Measurements from ENCODE around the gene CCDC122.

Gene CCDC122

DNA sequence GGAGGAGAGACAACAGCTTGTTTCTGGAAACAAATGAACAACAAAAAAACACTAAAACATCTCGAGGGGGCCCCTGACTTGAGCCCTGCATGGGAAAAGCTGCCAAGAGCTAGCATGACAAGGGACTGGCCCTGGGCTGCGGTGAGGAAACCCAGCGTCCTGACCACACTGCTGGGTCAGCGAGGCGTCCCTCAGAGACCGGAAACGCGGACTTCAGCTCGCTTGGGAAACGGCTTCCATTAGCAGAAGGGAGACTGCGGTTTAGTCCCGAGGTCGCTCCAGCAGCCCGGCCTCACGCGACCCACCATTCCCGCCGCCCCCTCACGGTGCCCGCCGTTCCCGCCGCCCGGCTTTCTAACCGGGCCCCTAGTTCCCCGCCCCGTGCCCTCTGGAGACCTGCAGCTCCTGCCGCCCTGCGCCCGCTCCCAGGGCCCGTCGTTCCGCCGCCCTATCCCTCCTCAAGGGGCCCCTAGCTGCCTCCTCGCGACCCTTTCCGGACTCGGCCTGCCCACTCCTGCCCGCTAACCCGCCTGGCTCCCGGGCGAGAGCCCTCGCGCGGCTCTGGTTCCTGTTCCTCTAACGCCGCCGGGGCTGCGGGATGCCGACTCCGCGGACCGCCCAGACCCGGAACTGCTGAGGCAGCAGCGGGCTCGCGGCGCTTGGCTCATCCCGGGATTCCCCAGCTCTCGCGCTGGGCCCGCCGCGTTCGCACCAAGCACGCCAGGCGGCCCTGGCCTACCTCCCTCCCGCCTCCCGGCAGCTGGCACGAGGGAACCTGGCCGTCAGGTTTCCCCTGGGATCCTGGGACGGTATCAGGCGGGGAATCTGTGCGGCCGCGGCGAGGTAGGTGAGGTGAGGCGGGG, at the start of gene CCDC122:
CCDC122 (minus strand) TSS at position 849 of the 863 bp plus-strand sequence. CDS start 10,364 bp downstream, outside the sequence.
- peak; percentile 73 for DNase-seq (ENCODE audit: low spot score)

DNA sequence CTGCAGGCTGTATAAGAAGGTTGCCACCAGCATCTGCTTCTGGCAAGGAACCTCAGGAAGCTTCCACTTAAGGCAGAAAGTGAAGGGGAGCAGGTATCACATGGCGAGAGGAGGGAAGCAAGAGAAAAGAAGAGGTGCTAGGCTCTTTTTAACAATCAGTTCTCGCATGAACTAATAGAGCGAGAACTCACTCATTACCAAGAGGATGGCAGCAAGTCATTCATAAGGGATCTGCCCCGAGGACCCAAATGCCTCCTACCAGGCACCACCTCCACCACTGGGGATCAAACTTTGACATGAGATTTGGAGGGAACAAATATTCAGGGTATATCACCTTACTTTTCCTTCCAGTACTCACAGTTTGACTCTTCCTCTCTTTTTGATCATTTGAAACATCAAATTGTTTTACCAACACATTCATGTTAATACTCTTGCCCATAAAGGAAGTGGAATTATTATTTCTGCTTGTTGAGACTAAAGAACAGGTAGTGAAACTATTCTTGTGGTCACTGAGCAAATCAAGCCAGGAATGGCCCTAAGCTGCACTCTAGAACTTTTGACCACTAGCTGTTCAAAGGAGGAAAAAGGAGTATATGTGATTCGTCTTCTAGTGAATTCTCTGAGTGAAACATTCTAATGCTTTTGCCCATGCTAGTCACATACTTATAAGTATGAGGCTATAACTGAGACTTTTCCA, 45.2 kb upstream of the CCDC122 start:
- DNase-seq (ENCODE audit: low spot score) = no peak

DNA sequence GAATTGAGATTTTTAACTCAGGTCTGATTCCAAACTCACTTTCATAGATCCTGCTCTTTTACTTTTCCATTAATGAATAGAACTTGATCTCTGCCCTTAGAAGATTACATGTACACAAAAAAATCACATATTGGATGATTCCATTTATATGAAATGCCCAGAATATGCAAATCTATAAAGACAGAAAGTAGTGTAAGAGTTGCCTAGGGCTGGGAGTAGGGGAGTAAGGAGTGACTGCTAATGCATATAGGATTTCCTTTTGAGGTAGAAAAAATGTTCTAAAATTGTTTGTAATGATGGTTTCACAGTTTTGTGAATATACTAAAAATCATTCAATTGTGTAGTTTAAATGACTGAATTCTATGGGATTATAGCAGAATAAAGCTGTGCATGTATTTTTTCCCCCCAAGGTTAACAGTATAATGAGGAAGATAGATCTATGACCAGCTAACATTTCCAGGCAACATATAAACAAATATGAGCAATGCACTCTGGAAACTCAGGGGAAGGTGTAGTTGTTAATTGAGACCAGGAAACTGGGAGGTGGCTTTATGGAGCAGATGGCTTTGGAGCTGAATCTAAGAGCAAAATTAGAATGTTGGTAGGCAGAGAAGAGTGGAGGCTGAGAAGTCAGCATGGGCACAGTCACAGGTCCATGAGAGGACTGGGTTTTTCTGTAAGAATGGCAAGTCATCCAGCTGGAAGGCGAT, 41.6 kb upstream of the CCDC122 start:
- no peak for DNase-seq (ENCODE audit: low spot score)

DNA sequence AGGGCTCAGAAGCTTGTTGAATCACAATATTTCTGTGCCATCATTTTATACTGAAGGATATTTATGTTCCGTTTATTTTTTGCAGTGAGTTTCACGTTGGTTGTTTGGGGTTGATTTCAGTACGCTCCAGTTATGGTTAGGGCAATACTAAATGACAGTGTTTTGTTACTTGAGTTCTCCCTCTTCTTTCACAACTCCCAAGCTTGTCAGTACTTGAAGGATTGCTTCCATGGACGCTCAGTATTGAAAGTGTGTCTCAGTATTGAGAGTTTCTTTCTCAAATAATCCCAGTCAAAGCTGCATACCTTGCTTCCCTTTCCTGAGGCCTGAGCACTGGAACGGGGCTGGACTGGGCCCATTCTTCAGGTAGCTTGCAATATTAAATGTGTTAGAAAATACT, 39.1 kb upstream of the CCDC122 start:
- no peak for DNase-seq (ENCODE audit: low spot score)

DNA sequence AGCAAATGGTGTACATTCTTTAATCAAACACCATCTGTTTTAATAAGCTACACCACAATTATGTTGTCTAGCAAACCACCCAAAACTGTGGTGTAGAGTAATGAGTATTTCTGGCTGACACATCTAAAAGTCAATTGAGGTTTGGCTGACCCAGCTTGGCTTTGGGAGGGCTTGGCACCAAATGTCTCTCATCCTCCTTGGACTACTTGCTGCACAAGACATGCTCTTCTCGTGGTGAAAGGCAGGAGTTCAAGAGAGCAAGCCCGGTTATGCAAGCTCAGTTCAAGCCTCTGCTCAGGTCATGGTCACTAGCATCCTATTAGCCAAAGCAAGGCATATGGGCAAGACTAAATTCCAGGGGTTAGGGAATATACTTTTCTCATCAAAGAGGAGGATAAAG, 37.3 kb upstream of the CCDC122 start:
- DNase-seq (ENCODE audit: low spot score) = no peak

DNA sequence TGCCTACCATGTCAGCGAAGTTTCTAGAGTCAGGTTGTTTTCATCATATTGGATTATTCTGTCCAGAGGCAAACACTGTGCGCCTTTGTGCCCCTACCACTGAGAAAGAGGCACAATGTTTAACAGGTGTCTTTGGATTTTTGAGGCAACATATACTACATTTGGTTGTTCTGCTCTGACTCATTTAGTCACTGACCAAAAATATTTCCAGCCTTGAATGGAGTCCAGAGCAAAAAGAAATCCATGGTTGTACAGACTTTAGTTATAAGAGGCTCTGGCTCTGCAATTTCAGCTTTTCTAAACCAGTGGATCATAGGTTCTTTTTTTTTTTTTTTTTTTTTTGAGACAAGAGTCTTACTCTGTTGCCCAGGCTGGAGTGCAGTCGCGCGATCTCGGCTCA, 35.9 kb upstream of the CCDC122 start:
- no peak for DNase-seq (ENCODE audit: low spot score)

DNA sequence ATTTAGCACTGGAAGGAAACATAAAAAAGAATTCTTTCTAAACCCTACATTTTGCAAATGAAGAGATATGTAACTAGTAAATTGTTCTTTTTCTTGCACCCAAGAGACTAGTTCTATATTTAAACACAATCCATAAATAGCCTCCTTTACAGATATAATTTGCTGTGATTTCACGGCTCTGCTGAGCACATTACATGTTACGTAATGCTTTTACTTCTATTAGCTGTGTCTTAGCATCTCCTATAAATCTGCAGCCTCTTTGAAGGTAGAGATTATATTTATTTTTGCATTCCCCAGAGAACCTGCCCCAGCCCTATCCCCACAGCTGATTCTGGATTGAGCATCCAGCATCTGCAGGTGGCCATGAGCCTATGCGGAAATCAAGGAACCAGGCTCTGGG, 32.3 kb upstream of the CCDC122 start:
- DNase-seq (ENCODE audit: low spot score) = no peak

DNA sequence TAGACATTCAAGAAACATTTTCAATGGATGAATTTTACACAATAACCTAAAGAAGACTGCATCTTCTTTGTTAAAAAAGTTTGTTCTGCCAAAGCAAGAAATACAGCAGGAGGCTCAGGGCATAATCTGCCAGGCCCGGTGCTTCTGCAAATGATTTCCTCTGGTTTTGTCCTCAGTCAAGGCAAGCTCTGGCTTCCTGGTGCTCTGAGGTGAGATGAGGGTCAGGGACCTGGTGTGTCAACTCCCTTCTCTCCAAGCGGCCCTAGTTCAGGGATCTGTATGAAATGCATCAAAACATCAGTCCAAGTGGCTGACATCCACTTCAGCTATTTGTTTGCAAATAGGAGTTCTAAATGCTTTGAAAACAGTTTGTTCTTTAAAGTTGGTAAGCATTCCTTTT, 31.7 kb upstream of the CCDC122 start:
- DNase-seq (ENCODE audit: low spot score) = no peak

DNA sequence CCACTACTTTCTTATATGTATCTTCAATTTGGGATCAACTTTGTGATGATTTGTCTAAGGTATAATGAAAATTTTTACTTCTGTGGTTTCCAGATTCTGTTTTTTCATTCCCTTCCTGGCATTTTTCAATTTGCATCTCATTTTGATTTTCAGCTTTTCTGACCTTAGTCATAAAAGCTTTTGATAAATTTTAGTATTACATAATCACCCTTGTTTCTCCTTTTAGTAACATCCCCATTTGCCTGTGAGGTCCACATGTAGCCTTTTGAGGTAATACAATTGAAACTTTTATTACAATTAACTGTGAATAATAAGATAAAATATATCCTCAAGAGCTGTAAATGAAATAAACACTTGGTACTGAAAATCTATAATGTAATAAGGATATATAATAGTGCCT, 31.3 kb upstream of the CCDC122 start:
- no peak for DNase-seq (ENCODE audit: low spot score)

DNA sequence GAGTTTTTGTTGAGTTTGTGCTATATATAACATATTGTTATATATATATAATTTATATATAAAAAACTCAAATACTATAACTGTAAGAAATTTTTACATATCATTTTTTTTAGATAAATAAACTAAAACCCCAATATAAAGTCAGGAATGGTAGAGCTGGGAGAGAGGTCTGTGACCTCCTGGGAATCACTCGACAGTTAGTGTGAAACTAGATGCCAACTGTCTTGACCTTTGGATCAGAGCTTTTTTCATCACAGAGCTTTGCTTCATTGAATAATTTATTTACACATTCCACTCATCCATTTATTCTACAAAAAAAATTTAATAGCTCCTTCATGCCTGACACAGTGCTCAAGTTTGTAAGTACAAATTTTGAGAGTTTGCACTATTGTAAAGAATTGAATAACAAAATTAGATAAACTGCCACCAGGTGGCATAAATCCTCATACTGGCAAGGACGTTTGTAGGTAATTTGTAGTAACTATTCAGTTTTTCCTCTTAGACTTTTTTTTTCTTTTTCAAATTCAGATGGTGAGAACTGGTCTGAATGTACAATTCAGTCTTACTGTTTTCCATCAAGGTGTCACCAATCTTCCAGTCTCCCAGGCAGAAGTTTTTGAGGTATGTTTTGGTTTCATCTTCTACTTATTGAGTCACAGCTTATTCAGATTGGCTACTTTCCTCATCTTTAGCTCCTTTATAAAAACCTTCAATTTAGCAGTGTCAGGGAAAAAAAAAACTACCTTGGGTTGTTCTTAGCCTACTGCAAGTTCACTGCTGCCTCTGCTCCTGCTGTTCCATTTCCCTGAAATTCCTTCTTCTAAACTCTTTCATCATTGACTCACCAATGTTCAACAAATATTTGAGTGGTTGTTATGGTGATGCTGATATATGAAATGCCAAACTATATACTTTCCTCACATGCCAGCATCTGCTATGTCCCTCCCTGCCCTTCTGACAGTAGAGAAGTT, 28.9 kb upstream of the CCDC122 start:
- DNase-seq (ENCODE audit: low spot score) = peak; percentile 54

DNA sequence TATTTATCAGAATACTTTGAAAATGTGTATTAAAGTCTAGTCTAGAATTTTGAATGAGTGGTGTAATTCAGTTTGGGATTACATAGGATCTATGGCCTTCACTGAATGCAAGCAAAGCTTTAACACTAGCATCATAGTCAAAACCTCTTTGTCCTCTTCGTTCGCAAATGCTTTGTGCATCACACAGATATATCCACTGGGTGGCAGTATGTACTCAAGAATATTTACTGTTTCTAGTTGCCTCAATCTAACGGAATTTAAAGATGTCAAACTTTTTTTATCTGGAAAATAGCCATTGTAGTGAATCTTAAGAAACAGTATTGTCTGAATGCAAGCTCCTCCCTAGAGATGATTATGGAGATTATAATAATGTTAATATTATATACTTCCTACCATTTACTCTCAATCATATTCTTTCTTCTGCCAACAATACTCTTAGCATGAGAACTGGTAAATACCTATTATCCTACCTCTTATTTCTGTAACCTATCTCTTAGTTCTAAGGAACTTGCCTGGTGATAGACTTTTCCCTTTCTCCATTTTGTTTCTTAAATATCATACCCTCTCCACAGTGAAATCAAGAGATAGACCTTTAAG, 26.0 kb upstream of the CCDC122 start:
- DNase-seq (ENCODE audit: low spot score) = peak; percentile 78

DNA sequence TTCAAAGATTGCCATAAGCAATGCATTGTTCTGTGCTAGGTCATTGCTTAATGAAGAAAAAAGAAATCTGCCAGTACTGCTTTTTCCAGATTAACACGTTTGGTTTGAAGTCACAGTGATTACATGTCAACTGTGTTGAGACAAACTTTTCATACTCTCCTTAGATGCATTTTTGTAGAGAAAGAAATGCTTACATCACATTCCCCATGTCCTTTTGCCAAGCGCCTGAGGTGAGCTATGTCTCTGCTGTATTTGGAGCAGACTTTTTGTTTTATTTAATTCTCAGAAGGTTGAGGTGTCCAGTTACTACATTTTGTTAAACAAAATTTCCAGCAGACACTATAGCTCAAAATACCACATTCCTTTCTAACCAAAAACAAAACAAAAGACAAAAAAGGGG, 16.4 kb upstream of the CCDC122 start:
- no peak for DNase-seq (ENCODE audit: low spot score)

DNA sequence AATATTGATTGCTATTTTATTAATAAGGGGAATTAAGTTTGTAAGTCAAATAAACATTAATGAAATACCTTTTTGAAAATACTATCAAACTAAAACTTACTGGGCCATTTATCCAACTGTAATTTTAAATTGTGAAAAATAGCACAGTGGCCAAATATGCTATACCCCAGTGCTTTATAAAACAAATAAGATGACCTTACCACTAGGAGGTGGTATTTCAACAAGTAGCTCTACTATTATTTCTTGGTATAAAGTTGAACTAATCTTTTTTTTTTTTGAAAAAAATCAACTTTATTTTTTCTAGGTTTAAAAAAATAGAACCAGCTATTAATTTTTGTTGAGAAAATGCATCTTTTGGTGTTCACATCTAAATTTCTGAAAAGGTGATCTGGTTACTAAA, 14.9 kb upstream of the CCDC122 start:
- DNase-seq (ENCODE audit: low spot score) = peak; percentile 31

DNA sequence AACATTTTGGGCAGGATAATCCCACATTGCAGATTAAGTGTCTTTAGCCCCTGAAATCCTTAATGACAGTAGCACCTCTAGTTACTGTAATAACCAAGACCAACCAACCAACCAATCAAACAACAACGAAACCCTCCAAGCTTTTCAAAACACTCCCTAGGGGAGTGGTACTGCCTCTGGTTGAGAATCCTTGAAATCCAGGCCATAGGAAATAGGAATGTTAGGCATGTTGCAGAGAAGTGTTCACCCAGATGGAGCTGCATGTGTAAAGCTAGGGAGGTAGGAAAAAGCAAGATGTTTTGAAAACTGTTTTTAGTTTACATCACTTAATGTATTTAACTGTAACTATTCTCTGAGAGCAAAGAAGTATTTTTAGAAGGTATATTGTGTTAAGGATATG, 4.7 kb upstream of the CCDC122 start:
- DNase-seq (ENCODE audit: low spot score) = no peak

DNA sequence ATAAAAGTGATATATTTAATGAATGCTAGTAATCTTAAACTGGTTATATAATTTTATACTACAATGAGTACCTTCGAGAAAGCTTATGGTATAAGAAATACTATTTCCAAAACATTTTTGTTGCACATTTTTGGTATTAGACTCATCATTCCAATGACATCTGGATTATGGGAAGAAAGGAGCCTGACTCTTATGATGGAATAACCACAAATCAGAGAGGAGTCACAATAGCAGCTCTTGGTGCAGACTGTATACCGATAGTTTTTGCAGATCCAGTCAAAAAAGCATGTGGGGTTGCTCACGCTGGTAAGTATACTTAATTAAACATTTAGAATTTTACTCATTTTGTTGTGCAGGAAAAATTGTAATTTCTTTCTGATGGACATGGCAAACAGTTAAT, 4.1 kb upstream of the CCDC122 start:
- no peak for DNase-seq (ENCODE audit: low spot score)

DNA sequence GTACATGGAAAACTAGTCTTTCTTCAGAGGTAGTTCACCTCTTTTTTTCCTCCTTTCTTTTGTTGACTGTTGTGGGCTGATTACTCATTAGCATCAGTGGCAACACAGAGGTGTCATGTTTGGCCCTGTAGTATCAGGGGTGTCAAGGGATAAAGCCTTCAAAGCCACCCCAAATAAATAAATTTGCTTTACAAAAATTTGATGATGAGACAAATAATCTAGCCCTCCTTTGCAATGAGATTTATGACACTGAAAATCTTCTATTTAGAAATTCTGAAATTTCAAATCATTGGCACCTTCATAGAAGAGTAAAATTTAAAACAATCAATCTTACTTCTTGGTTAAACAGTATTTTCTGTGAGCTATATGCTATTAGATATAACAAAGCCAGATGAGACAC, 2.0 kb upstream of the CCDC122 start:
- no peak for DNase-seq (ENCODE audit: low spot score)

DNA sequence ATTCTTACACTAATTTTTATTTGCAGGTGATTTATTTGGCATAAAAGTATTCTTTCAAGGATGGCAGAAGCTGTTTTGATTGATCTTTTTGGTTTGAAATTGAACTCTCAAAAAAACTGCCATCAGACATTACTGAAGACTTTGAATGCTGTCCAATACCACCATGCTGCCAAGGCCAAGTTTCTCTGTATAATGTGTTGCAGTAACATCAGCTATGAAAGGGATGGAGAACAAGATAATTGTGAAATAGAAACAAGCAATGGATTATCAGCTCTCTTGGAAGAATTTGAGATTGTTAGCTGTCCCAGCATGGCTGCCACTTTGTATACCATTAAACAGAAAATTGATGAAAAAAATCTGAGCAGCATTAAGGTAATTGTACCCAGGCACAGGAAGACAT, 1.4 kb upstream of the CCDC122 start:
- DNase-seq (ENCODE audit: low spot score) = no peak

DNA sequence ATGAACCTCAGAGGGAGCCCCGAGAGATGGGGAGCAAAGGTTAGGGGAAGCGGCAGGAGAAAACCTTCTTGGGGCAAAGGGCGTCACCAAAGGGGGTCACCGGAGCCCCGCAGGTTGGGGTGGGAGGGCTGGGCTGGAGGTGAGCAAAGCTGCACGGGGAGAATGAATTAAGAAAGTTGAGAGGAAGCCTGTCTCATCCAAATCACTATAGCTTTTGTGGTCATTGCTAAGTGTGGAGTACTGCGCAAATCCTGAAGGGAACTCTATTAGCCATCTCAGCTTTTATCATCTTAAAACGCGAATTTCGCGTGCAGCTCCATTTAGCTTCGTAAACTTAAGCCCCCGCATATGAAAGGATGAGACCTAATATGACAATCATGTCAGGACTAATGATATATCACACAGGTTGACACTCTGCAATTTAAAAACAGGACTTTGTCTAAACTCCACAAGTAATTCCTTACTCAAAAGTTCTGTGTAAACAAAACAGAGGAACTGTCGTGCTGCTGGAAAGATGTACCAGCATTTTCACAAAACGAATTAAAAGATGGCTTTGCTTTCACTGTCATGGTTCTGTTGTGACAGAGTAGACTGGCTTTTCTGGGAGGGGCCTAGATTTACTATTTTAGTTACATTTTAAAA, 795 bp upstream of the CCDC122 start:
- peak; percentile 47 for DNase-seq (ENCODE audit: low spot score)

DNA sequence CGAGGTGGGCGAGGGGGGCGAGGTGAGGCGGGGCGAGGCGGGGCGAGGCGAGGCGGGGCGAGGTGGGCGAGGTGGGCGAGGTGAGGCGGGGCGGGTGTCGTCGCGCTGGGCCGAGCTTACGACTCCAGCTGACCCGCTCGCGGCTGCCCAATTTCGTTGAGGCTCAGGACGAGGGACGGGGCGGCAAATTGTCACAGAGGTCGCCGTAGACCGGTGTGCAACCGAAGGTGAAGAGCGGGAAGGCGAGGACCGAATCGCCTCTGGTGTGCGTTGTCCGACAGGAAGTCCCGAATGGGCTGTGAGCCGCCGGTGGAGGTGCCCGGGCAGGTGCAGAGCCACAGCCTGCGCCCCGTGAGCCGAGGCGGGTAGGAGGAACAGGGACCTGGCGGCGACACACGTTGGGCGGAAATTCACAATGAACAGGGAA, 228 bp upstream of the CCDC122 start, which contains the start of gene LACC1:
LACC1 (plus strand) TSS at position 150 of the 427 bp plus-strand sequence. CDS start 1,082 bp downstream, outside the sequence.
- peak; percentile 39 for DNase-seq (ENCODE audit: low spot score)

DNA sequence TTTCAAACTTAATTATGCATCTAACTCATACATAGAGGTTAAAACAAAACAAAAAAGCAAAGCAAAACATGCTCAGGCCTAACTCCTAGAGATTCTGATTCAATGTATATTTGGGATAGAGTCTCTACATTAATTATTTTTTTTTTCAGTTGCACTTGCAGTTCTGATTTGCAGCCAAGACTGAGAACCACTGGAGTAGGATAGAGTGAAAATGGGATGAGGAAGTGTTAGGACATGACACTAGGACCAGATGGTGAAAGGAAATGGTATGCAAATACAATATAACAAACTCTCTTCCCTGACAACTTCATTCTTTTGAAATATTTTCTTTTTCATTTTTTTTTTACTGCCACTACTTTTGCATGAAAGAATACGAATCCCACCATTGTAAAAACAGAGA, 1.8 kb downstream of the CCDC122 start:
- DNase-seq (ENCODE audit: low spot score) = no peak

DNA sequence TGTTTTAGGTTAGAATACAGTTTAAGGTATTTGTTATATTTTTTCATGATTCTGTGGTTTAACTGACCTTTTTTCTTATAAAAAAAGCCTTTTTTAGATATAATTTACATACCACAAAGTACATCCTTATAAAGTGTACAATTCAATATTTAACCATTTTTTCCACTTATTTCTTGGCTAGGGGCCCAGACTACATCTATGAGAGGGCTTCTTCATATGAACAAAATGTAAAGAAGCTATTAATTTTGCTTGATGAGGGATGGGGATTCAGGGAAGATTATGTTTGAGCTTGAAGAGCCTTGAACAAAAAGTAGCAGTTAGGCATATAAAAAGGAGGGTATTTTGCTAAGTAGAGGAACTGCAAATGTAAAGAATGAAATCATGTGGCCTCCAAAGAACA, 2.2 kb downstream of the CCDC122 start:
- no peak for DNase-seq (ENCODE audit: low spot score)

Data from RKO (cell line).